Iris pigment epithelial cell (primary cell): Measurements from ENCODE around the gene CACNA1E.

Source experiments
- DNase-seq: peaks from one replicate; pipeline ENCODE4 v3.0.0-alpha.2; 2011; ENCODE audit warnings: low read depth

The CACNA1E gene

DNA sequence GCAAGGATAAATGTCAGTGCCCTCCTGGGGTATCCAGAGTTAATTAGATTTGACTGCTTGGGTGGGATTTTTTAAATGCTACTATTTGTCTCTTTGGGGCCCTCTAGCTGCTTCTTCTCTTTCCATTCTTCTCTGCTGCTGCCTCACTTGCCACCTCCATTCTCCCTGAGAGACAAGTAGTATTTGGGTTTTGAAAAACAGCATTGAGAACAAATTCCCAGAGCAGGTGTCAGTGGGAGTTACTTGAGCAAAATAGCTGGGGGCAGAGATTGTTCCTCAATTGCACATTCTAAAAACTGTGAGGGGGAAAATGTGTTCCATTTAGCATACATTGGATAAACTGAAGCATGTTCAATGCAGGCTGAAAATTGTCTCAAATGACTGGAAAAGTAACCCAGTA, 286.5 kb downstream of the CACNA1E start:
- DNase-seq = no peak

DNA sequence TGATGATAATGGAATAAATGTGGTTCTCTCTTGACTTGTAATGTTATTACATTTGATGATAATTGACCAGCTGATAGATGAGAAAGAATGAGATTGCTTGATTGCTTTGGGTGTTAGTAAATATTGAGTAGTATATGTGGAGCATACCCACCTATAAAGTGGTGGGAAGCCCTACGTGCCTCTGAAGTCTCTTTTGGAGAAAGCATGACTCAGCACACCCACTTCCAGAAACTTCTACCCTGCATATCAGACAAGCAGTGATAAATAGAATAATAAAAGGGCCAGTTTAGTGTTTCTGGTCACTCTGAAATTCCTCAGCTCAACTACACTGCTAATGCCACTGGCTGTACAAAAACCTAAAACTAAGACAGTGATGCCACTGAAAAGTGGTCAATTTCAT, 289.4 kb downstream of the CACNA1E start:
- DNase-seq = no peak

DNA sequence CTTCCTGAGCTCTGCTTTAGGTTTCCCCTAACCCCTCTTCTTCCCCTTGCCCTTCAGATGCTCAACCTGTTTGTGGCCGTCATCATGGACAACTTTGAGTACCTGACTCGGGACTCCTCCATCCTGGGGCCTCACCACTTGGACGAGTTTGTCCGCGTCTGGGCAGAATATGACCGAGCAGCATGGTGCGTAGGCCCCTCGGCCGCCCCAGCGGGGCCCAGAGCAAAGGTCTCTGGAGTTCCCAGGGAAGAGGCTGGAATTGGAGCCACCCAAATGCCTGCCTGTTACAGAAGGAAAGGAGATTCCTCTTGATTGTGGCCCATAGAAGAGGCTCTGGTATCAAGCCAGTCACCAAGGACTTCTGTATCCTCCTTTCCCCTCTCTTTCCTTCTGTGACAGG, 292.7 kb downstream of the CACNA1E start:
- no peak for DNase-seq

DNA sequence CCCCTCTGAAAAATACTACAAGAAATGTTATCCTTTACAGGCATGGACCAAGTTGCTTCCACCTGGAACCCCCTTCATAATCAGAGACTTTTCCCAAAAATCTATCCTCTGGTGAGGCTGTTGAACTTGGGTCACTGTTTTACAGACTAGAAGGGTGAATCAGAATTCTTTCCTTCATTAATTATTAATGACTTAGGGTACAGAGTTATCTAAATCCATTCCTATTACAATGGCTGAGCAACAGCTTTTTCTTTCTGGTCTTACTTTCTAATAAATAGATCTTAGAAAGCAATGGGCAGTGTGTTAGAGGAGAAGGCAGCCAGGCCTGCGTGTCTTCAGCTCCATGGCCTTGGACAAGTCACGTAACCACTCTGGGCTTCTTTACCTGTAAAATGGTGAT, 294.0 kb downstream of the CACNA1E start:
- no peak for DNase-seq

DNA sequence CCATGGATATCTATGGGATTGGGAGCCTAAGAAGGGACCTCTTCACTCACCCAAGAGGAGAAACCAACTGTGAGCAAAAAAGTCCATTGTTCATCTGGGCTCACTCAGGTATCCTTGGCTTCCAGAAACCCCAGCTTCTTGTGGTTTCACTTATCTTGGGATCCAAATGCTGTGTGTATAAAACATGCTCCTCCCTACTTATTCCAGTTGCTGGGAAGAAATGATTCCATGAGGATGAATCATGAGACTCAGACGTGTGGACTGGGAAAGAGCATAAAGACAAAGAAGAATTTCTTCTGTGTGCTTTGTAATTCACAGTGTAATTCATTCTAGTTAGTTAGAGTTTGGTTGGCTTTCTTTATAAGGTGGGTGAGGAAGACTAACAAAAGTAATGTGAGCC, 294.5 kb downstream of the CACNA1E start:
- no peak for DNase-seq

DNA sequence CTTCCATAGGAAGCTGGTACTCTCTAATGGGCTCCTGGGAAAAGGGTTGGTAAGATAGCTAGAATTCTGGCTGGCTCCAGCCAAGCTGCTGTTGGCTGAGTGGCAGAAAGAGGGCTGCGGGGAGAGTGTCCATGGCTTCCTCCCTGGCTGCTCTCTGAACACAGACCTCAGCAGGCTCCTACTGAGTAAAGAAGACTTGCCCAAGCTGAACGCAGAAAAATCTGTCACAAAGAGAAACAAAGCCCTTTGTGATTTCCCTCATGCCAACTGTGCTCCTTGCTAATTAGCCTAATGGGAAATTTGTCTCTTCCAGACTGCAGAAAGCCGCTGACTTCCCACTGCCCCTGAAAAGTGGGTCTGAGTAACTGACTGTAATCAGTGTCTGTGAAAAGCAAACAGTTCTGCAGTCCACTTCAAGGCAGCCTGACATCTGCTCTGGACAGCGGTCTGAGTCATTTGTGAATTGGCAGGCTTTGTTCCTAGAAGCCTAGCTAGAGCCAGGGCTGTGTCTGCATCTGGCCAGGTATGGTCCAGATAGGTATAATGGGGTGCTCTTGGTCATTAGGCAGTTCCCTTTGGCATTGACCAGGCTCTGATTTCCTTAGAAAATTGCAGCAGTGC, 295.4 kb downstream of the CACNA1E start:
- DNase-seq = no peak

DNA sequence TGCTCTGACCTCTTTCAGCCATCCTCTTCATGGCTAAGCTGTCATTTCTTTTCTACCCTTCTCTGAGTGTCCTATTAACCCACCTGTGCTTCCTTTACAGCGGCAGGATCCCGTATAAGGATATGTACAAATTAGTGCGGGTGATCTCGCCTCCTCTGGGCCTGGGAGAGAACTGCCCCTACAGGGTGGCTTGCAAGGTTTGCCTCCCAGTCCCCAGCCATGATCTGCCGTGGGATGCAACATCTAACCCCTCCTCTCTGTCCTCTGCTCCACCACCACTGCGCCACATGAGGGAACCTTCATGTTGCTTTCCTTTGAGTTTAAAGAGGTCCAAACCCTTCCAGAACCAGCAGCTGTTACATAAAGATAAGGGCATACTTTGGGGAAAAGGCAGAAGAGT, 296.0 kb downstream of the CACNA1E start:
- no peak for DNase-seq

DNA sequence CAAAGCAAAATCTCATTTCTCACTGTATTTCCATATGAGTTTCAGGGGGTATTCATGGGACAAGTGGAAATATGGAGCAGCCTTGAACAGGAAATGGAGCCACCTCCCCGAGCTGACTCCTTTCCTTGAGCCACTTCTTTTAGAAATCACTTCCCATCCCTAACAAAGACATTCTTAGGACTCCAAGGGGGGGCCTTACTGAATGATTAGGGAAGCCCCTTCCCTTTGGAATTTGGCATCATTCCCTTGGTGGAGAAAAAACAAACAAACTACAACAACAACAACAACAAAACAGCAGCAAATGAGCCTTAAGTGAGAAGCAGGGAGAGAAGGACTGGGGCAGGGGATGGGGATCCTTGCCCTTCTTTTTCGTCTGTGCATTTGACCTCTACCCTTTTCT, 299.9 kb downstream of the CACNA1E start:
- DNase-seq = no peak

DNA sequence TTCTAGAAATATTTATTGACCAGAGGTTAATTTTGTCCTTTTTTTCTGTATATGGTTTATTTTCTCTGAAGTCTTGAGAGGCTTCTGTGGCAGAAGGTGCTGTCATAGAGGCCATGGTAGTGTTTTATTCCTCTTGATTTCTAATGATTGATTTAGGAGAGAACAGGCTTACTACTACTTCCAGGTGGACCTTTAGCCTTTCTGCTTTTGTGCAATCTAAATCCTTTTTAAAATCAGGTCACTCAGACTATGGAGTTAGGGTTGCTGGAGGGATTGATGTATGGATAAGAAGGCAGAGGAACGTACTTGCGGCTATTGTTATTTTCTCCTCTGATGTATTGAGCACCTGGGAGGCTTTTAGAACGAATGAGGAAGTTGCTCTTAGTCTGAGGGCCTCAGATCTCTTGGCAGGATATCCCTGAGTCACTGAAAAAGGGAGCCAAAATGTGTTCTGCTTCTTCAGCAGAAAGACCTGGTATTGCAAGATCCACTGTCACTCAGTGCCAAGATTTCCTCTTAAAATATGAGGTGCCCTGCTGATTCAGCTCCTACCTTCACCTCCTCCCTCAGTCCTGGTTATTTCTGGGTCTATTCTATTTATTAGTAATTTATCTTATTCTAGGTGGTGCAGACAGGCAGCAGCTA, 300.8 kb downstream of the CACNA1E start:
- DNase-seq = no peak

DNA sequence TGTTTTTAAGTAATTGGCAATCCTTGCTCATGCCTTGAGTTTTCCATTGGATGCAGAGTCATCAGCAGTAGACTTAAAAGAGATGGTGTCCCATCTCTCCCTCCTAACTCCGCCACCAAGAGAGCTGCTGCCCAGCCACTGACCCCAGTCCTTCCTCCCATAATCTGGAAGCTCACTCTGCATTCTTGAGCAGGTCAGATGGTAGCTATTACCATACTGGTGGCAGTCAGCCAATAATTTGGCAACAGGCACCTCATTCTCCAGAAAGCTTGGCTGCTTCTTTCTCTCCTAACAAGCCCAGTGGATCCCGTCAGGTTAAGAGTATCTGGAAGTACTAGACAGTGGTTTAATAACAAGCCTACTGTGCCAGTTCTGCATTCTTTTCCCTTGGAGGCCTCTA, 306.1 kb downstream of the CACNA1E start:
- DNase-seq = no peak

DNA sequence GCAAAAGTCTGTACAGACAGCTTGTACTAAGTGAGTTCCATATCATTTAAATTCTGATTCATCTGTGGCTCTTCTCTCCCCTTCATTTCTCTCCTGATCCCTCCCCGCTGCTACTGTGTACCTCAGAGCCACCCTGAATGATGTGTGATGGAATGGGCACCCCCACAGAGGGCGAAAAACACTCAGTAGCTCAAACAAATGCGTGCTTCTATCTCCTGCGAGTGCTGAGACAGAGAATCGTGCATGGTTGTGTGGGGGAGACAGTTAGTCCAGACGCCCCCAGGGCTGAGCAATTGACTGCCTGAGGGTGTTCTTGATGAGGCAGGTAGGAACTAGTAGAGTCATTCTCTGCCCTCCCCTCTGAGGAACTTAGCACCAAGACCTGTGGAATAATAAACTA, 308.4 kb downstream of the CACNA1E start:
- no peak for DNase-seq

DNA sequence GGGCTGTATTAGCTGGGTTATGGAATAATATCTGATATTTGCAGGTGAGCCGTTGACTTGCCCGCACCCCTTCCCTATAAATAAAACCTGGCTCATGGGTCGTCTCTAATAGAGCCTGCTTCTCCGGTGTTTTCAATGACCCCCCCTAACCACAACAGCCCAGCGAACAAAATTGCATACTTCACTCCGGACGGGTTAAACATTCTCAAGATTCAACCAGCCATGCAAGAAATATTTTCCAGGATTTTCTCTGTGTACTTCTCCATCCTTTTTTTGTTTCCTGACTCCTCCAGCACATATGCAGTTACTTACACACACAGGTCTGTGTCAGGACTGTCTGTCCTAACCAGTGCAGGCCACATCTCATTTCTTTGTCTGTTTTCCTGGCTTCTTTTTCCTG, 310.5 kb downstream of the CACNA1E start:
- no peak for DNase-seq

DNA sequence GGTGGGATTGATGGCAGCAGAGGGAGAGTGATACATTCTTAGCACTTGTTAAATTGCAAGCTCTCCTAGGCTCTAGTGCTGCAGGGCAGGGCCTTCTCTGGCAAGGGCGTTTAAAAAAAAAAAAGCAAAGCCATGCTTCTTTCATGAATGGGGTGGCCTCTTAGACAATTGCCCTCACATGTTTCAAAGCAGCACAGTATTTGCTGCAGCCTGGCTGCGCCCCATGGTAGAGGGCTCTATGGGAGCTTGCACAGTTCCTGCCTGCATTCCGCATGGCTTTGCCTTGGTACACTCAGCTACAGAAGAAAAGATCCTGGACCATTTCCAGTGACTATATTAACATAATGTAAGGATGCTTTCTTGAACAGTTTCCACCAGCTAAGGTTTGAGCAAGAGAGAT, 311.0 kb downstream of the CACNA1E start:
- no peak for DNase-seq

DNA sequence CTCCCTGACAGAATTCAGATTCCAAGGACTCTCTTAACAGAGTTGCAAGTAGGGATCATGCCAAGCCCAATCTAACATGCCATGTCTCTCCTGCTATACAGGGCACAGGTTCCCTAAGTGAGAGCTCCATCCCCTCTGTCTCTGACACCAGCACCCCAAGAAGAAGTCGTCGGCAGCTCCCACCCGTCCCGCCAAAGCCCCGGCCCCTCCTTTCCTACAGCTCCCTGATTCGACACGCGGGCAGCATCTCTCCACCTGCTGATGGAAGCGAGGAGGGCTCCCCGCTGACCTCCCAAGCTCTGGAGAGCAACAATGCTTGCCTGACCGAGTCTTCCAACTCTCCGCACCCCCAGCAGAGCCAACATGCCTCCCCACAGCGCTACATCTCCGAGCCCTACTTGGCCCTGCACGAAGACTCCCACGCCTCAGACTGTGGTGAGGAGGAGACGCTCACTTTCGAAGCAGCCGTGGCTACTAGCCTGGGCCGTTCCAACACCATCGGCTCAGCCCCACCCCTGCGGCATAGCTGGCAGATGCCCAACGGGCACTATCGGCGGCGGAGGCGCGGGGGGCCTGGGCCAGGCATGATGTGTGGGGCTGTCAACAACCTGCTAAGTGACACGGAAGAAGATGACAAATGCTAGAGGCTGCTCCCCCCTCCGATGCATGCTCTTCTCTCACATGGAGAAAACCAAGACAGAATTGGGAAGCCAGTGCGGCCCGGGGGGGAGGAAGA, 315.0 kb downstream of the CACNA1E start:
- DNase-seq = no peak

DNA sequence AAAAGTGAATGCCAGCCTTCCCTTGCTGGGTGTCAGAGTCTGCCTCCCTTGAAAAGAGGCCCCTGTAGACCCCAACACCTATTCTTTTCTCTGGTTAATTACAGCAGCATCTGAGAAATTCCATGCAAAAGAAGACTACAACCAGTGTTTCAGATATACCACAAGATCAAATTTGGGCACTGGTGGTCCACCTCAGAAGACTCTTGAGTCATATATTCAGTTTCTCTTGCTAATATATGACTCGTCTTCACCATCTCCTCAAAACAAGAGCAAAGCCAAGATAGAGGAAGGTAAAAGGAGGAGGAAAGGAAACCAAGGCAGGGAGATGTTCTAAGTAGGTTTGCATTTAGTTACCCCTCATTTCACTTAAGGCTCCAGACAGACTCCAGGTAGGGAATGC, 318.3 kb downstream of the CACNA1E start:
- no peak for DNase-seq

DNA sequence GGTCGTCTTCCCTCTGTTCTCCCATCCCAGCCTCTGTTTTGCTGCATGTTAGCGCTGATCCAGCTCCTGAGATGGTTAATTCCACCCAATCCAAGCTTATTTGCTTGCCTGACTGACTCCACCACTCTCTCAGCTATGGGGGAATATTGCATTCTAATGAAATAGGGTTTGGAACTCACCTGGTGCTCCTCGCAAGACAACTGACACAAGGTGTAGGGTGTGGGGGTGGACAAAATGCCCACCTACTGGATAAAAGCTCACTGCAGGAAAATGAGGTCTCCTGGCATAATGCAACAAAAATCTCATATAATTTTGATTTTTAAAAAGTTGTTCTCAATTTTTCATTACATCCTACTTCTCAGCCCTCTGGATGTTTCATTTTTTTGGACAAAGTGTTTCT, 319.1 kb downstream of the CACNA1E start:
- no peak for DNase-seq

DNA sequence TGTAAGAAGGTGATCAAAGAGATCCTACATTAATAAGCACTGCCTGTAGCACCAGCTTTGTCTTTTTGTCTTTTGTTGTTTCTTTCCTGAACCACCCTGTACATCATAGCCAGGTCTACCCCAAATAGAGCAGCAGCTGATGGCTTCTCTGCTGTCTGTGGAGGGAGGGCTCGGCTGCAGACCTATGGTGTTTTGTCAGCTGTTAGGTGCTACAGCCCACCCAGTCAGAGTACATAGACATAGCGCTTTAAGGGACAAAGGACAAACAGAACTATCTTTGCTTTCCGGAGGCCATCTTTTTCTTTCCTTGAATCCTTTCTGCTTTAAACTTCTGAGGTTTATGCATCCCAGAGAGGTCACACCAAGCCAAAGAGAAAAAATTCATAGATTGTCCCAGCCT, 320.1 kb downstream of the CACNA1E start:
- DNase-seq = no peak

DNA sequence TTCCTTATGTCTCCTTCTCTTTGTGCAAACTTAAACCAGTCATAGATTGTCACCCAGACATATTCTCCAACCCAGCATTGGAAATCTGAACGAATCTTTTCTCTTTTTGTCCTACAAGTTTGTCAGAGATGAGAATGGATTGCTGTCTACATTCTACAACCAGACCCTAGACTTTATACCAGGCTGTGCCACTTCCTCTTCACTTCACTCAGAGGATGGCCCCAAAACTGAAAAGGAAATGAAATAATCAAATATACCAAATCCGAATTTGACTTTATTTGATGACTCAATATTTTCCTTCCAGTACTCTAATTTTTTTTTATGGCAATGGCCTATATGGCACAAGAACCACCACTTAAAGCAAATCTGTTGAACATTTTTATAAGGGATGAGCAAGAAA, 321.7 kb downstream of the CACNA1E start:
- DNase-seq = no peak

DNA sequence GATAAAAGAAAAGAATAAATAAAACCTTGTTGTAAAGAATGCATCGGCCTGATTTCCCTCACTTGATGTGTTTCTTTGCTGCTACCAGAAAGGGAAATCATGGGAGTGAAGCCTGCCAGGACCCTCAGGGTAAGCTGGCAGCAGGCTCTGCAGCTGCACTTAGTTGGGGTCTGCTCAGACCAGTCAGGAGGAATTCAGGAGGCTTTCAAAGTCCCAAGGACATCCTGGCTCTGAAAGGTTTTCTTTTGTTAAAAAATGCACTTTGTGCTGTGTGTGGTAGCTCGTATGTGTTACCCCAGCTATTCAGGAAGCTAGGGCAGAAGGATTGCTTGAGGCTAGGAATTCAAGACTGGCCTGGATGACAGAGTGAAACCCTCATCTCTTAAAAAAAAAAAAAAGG, 323.4 kb downstream of the CACNA1E start:
- no peak for DNase-seq

DNA sequence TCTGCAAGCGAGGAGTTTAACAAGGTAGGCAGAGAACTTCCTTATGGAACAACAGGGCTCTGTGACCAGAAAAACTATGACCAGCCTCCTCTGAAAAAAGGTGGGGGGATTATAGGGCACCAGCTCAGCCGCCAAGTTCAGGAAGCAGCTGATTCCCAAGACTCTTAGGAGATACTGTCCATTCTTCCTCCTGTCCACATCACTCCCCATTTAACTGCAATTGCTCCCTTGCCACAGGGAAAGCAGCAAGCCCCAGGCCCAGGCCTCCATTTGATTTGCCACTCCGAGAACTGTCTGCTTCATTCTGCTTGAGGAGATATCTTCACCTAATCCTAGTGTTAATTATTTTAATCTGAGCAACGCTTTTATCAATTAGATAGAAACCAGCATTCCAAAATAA, 323.9 kb downstream of the CACNA1E start:
- no peak for DNase-seq

DNA sequence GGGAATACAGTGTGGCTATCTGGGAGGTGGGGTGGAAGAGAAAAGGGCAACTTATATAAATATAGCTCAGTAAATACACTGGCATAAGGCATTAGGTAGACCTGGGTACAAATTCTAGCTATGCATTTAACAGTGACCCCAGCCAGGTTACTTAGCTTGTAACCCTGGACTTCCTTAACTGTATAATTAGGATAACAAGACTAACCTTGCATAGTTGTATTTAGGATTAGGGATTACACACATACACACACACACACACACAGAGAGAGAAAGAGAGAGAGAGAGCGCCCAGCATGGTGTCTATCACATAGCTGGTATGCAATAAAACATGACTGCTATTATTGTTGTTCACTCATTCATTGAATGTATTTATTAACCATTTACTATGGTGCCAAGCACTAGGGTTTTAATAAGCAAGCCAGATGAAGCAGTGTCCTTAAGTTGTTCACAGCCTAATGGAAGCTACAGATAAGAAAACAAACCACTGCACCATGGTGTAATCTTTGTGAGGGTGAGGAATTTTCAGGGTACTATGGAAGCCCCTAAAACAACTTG, 326.8 kb downstream of the CACNA1E start:
- no peak for DNase-seq

DNA sequence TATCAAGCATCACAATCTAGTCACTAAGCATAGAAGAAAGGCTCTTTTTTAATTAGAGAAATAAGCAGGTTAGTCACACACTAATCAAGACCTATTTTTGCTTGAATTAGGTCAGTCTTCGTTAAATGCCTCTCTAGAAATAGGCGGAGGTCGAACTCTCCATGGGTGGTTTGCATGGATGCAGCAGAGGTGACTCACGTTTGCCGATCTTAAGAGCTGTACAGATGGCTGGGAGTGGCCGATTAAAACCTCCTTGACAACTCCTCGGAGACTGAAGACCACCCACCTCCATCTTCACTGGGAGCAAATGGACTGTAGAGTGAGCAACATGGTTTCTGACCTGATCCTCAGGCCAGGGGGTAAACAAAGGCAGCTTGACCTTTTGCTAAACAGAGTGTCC, 328.9 kb downstream of the CACNA1E start:
- no peak for DNase-seq

DNA sequence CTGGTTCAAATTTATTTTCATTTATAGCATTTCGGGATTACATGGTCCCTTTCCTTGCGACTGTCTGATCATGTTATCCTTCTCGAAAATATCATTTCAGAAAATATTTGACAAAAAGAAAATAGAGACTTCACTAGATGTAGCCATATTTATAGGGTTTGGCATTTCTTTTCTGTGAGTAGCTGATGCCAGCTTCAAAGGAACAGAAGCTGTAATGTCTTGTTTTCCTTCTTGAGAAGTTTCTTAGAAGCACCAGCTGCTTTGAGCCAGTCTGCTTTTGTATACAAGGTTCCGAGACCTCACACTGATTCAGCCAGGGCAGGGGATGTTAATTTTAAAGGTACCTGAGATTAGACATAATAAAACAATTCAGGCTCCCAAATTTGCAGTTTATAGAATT, 329.9 kb downstream of the CACNA1E start:
- no peak for DNase-seq
